Activated CD4-positive, CD25-positive, alpha-beta regulatory T cell treated with anti-CD3 and anti-CD28 coated beads, Interleukin-2, amount 50 U/mL, for 24 hours (primary cell): Measurements from ENCODE around the gene MCU.
"Not testable (repeated sequence)": the region's sequence is repeated elsewhere in the genome, so short reads cannot be mapped to it uniquely, and the experiment has no call there.

Source experiments
- ATAC-seq, 2 donors: fragments of 150-1000 bp; cut with Tn5 transposase; one replicate each; pipeline ENCODE4 v1.10.0; 2021; ENCODE audit warnings: mild to moderate bottlenecking in 1 of 2, moderate library complexity in 1 of 2

Gene MCU

GRCh38 chr10:72911758-72912157 is 219.8 kb downstream of the MCU start:
- no peak for ATAC-seq

- ATAC-seq: no peak
Observed at GRCh38 chr10:72912736-72913135, 220.8 kb downstream of the MCU start.

- ATAC-seq: no peak
Observed at GRCh38 chr10:72913287-72913686, 221.3 kb downstream of the MCU start.

GRCh38 chr10:72917201-72917600 is 225.3 kb downstream of the MCU start:
- not testable (repeated sequence) for ATAC-seq

GRCh38 chr10:72917803-72918332 is 225.9 kb downstream of the MCU start:
- not testable (repeated sequence) for ATAC-seq

GRCh38 chr10:72918352-72918751 is 226.4 kb downstream of the MCU start:
- ATAC-seq: no peak

- ATAC-seq: not testable (repeated sequence)
Observed at GRCh38 chr10:72921147-72921683, 229.3 kb downstream of the MCU start.

- ATAC-seq: no peak
Observed at GRCh38 chr10:72924351-72924750, 232.4 kb downstream of the MCU start.

GRCh38 chr10:72925951-72926465 is 234.1 kb downstream of the MCU start:
- no peak for ATAC-seq

- no peak for ATAC-seq
Observed at GRCh38 chr10:72927485-72927884, 235.5 kb downstream of the MCU start.

GRCh38 chr10:72928798-72929197 is 236.9 kb downstream of the MCU start:
- no peak for ATAC-seq

GRCh38 chr10:72930276-72930675 is 238.3 kb downstream of the MCU start:
- ATAC-seq: no peak

GRCh38 chr10:72932259-72933015 is 240.5 kb downstream of the MCU start:
- no peak for ATAC-seq

- ATAC-seq: no peak
Observed at GRCh38 chr10:72935361-72935760, 243.4 kb downstream of the MCU start.
